GM18499 (cell line): Measurements from ENCODE around the gene AUTS2.

ENCODE experiments used
- ATAC-seq: cut with Tn5 transposase; IDR thresholded peaks from one replicate; pipeline ENCODE4 v1.9.1; 2021; ENCODE audit warnings: moderate number of reproducible peaks; ENCODE audit not compliant: insufficient read depth, unreplicated experiment

The AUTS2 gene

DNA sequence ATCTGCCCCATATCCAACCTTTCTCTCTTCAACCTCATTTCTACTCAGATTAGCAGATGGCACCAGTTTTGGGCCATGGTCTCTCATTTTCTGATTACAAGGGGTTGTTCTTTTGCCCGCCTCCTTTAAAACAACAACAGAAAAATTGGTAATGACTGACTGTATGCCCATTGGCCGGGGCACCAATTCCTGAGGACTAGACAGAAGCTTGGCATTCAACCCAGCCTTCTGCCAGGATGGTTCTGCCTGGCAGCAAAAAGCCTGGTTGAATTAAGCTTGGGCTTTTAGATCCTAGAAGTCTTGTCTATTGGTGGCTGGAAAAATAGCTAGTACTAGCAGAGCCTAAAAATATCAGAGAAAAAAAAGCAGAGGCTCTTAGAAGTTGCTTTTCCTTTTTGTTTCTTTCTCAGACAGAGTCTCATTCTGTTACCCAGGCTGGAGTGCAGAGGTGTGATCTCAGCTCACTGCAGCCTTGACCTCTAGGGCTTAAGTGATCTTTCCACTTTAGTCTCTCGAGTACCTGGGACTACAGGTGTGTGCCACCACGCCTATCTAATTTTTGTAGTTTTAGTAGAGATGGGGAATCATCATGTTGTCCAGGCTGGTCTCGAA is 402.6 kb downstream of the AUTS2 start:
- no peak for ATAC-seq

GRCh38 chr7:70005480-70005879 is 407.2 kb downstream of the AUTS2 start:
- ATAC-seq: no peak

DNA sequence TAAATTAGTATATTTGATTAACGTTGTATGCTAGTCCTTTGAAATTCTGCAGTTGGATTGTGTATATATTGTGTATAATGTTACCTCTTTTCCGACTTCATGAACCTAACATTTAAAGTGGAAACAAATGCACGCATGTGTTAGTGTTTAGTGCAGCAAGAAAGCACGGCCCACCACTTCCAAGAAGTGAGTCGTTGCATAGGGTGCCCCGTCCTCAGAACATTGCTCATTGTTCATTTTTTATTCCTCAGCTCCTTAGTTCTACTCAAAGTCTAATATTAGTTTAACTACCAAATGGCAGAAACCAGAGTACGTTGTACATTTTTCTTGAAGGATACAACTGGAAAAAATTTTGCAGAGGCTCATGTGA is 407.6 kb downstream of the AUTS2 start:
- ATAC-seq: no peak

GRCh38 chr7:70006261-70006920 is 408.1 kb downstream of the AUTS2 start:
- ATAC-seq: no peak

- no peak for ATAC-seq
Observed at GRCh38 chr7:70008466-70008865, 410.2 kb downstream of the AUTS2 start.

GRCh38 chr7:70014472-70015177 is 416.4 kb downstream of the AUTS2 start:
- ATAC-seq: no peak

DNA sequence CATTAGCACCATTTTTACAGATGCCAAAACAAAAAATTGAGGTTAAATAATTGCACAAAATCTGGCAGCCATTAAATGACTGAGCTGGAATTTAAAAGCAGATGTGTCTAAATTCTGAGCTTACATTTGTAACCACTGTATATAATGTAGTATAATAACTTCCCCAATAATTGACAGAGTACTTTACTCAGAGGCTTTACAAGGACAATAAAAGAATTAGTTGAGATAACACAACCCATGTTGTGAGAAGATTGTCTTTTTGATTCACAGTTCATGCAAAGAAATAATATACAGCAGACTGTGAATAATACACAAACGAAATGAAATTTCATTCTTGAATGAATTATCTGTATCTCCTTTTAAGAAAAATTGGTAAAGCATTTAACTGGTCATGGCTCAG is 417.1 kb downstream of the AUTS2 start:
- ATAC-seq: no peak

GRCh38 chr7:70016044-70016770 is 417.9 kb downstream of the AUTS2 start:
- ATAC-seq: no peak

DNA sequence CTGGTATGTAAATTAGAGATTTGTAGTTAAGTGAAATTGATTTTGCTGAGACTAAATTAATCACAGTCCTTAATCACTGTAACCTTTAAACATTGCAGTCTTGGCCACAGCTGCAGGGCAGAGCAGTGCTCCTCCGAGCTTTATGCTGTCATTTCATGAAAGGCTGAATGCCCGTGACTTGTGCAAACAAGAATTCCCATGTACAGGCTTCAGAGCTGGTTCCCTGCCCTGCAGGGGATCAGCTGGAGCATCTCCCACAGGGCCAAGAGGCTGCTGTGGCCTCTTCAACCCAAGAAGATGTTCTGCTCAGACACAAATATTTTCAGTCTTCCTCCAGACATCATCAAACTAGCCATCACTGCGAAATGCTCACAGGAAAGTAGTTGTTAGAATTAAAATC is 419.1 kb downstream of the AUTS2 start:
- no peak for ATAC-seq

- ATAC-seq: no peak
Observed at GRCh38 chr7:70018700-70019099, 420.4 kb downstream of the AUTS2 start.

DNA sequence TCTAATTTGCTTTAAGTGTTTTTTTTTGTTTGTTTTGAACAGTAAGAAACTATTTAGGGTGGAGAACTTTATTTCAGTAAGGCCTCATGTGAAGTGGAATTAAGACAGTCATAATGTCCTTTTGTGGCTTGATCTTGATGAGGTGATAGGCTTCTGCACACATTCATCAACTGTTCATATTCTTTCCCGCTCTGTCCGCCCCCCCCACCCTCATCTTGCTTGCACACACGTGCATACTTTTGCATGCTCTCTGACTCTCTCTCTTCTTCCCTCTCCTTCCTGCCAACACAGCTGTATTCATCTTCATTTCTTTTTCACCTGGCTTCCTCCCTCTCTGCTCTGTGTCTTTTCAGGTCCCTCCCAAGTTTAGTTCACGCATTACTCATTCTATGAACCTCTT is 429.6 kb downstream of the AUTS2 start:
- ATAC-seq: no peak

GRCh38 chr7:70028620-70029019 is 430.3 kb downstream of the AUTS2 start:
- no peak for ATAC-seq

- ATAC-seq: no peak
Observed at GRCh38 chr7:70029993-70030392, 431.7 kb downstream of the AUTS2 start.

DNA sequence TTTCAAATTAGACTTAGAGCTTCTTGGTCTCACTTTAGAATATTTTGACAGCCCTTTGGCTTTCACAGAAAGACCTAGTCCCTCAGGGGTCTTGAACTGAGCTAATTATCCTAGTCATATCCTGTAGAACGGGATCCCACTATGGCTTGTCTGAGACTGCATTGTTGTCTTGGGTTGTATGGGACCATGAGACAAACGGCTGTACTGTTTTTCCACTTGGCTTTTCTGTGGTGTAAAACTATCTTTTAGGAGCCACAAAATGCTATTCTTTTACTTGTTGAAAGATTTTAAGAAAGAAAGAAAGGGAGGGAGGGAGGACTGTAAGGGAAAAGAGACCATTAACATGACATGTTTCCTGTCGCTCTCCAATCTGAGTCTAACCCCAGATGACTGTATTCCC is 432.5 kb downstream of the AUTS2 start:
- no peak for ATAC-seq

- ATAC-seq: no peak
Observed at GRCh38 chr7:70031245-70031644, 433.0 kb downstream of the AUTS2 start.

GRCh38 chr7:70032649-70033048 is 434.4 kb downstream of the AUTS2 start:
- no peak for ATAC-seq

GRCh38 chr7:70033226-70033625 is 435.0 kb downstream of the AUTS2 start:
- no peak for ATAC-seq

- ATAC-seq: no peak
Observed at GRCh38 chr7:70034999-70035398, 436.7 kb downstream of the AUTS2 start.

DNA sequence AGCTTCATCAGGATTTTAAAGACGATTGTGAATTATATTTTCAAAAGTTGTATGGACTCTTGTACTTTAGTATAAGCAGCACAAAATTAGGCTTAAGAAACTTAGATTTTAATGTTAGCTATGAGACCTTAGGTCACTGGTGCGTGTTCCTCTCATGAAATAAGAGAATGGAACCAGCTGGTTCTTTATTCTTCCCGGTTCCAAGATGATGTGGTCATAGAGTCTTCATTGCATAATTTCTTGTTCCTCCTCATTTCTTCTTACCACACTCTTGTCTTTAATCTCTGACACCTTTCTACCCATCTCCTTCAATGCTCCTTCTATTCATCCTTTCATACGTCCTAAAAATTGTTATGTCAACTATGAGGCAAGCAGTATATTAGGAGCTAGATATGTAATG is 437.2 kb downstream of the AUTS2 start:
- ATAC-seq: no peak

DNA sequence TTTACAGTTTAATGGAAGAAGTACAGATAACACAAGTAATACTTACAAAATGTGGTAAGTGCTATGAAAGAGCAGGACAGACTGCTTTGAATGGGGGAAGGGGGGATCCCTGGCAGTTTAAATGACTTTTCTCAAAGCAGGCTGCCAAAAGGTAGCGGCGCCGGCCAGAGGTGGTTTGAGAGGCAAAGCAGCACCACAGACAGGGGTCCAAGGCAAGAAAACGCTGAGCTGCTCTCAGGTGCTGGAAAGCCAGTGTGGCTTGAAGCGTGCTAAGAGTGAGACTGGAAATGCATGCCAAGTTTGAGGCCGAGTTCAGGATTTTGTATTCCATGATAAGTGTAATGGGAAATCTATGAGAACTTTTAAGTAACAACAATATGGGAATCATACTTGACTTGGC is 437.7 kb downstream of the AUTS2 start:
- no peak for ATAC-seq

GRCh38 chr7:70036695-70037094 is 438.4 kb downstream of the AUTS2 start:
- ATAC-seq: no peak
